Stomach (tissue), 9 donors: Measurements from ENCODE around the gene HBG2. TPM values are rescaled to one million over a fixed set of nuclear protein-coding genes. Genes with fewer than 3 reads are reported as not detected.
A peak's percentile ranks its signal among the peaks of the same experiment; 100 is the strongest.

Source experiments
- DNase-seq, 2 donors: peaks; one replicate each; pipeline versions ENCODE4 v3.0.0 to v3.0.0-alpha.2; 2013 to 2019
- H3K27ac ChIP-seq, 5 donors: fragments of 200-600 bp in 4 of 5; sonication (generic) in 4 of 5; one replicate each; pipeline ENCODE4 v1.5.1; 2013 to 2019; ENCODE audit warnings: mild to moderate bottlenecking in 1 of 5, moderate library complexity in 1 of 5
- H3K27me3 ChIP-seq, 3 donors: fragments of 200-600 bp; sonication (generic); one replicate each; pipeline ENCODE4 v1.5.1; 2017 to 2019; ENCODE audit warnings: mixed run types in 1 of 3
- H3K36me3 ChIP-seq, 4 donors: fragments of 200-600 bp; sonication (generic); 1 replicate in 3 of 4; 2 replicates in 1 of 4; pipeline ENCODE4 v1.5.1; 2016 to 2019
- H3K4me1 ChIP-seq, 4 donors: fragments of 200-600 bp; sonication (generic); one replicate each; pipeline ENCODE4 v1.5.1; 2016 to 2019
- H3K4me3 ChIP-seq, 4 donors: fragments of 200-600 bp; sonication (generic) in 3 of 4; one replicate each; pipeline ENCODE4 v1.5.1; 2016 to 2019; ENCODE audit warnings: mild to moderate bottlenecking in 1 of 4
- H3K9me3 ChIP-seq, 4 donors: fragments of 200-600 bp; sonication (generic); one replicate each; pipeline ENCODE4 v1.5.1; 2016 to 2019
- EP300 ChIP-seq: sonication (generic); formaldehyde crosslinking; IDR thresholded peaks from one replicate; pipeline ENCODE4 v1.6.1; 2017; ENCODE audit warnings: antibody characterized with exemption
- POLR2A ChIP-seq, 4 donors: fragments of 450-650 bp; IDR thresholded peaks; one replicate each; pipeline ENCODE4 v1.6.1; 2016; ENCODE audit warnings: antibody characterized with exemption in 4 of 4, control low read depth in 2 of 4, mild to moderate bottlenecking in 1 of 4, moderate library complexity in 1 of 4
- POLR2AphosphoS5 ChIP-seq, 3 donors: sonication (generic); formaldehyde crosslinking; IDR thresholded peaks; one replicate each; pipeline ENCODE4 v1.6.1; 2016; ENCODE audit warnings: antibody characterized with exemption in 3 of 3
- WGBS, 5 donors: extraction: QIAGEN DNeasy Blood & Tissue Kit in 3 of 5; methylation state at CpG; one replicate each; pipeline versions ENCODE4 v1.1.5 to v1.1.7; 2013 to 2018; 5-methylcytosine and 5-hydroxymethylcytosine counted together
- intact Hi-C: fragments of 100-400 bp; cut with DNase I; formaldehyde crosslinking; loops from one replicate; pipeline ENCODE4 v1.15.1; 2023; ENCODE audit warnings: low total_unique reads
- polyA plus RNA-seq, 3 donors: library from polyadenylated mRNA; stranded (reverse); fragments of 200-250 nt; gene quantifications; one replicate each; pipeline ENCODE4 v1.2.3, GENCODE V29; 2013
- total RNA-seq, 5 donors: library from RNA; depleted of rRNA; stranded (reverse); fragments of >200 nt; gene quantifications; one replicate each; pipeline versions ENCODE4 v1.1.0 to v1.2.3, GENCODE V29; 2014 to 2016
- TF ChIP-seq, protein P1 (sequence below), 7 experiments: fragments of 450-650 bp in 4 of 7; fragments of 200-600 bp in 3 of 7; sonication (generic) in 3 of 7; IDR thresholded peaks; one replicate each; pipeline ENCODE4 v1.5.1; 2016 to 2019; ENCODE audit warnings: antibody characterized with exemption in 7 of 7, control low read depth in 2 of 7, mild to moderate bottlenecking in 1 of 7
- donor health status: healthy with polysubstance abuse.
- donor health status: Bipolar disorder and iron deficiency.
- donor health status: healthy.

Gene HBG2
- total and polyA plus RNA-seq, 8 donors, result 0.75 to 1,854 TPM; not detected in 6

DNA sequence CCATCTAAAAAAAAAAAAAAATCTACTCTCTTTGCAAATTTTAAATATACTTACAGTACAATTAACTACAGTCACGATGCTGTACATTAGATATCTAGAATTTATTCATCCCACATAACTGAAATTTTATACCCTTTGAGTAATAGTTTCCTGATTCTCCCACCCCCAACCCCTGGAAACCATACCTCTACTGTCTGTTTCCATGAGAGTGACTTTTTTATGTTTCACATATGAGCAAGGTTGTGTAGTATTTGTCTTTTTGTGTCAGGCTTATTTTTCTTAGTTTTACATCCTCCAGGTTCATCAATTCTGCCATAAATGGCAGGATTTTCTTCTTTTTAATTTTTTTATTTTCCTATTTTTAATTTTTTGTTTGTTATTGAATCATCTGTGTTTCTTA lies 30.9 kb downstream of the HBG2 start:
- Histone ChIP-seq H3K9me3 (peaks cover 0 to 4% (median 0%) of the 10 kb centered on the region in 4 donors), H3K27me3 (no peaks in the 10 kb centered on the region), H3K4me1 (no peaks in the 10 kb centered on the region), H3K27ac (no peak overlapping the region), H3K4me3 (no peak overlapping the region), H3K36me3 (no peaks in the 10 kb centered on the region)
- WGBS, 5 donors, result 62 to 79% (median 75%) methylated on average over 1 of the region's 1 CpG
- DNase-seq, result no peak
- intact Hi-C loops, result no loop called here
- TF ChIP-seq POLR2AphosphoS5 (IDR thresholded peaks at IDR 0.05) (no peak), POLR2A (IDR thresholded peaks at IDR 0.05) (no peak), EP300 (no peak)
- TF ChIP-seq, protein P1, sequence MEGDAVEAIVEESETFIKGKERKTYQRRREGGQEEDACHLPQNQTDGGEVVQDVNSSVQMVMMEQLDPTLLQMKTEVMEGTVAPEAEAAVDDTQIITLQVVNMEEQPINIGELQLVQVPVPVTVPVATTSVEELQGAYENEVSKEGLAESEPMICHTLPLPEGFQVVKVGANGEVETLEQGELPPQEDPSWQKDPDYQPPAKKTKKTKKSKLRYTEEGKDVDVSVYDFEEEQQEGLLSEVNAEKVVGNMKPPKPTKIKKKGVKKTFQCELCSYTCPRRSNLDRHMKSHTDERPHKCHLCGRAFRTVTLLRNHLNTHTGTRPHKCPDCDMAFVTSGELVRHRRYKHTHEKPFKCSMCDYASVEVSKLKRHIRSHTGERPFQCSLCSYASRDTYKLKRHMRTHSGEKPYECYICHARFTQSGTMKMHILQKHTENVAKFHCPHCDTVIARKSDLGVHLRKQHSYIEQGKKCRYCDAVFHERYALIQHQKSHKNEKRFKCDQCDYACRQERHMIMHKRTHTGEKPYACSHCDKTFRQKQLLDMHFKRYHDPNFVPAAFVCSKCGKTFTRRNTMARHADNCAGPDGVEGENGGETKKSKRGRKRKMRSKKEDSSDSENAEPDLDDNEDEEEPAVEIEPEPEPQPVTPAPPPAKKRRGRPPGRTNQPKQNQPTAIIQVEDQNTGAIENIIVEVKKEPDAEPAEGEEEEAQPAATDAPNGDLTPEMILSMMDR (IDR thresholded peaks at IDR 0.05), result no peak

DNA sequence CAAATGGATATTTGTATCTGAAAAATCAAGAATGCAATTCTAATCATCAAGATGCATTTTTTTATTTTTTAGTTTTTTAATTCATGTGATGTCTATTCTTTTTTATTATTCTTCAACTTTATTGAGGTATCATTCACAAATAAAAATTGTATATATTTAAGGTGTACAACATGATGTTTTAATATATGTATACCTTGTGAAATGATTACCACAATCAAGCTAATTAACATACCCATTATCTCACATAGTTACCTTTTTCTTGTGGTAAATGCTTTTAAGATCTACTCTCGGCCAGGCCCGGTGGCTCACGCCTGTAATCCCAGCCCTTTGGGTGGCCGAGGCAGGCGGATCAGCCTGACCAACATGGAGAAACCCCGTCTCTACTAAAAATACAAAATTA lies 31.4 kb downstream of the HBG2 start:
- DNase-seq, result no peak
- no peaks in the 10 kb centered on the region for H3K36me3 ChIP-seq
- intact Hi-C loops, result no loop called here
- TF ChIP-seq, protein P1 (IDR thresholded peaks at IDR 0.05), result no peak
- TF ChIP-seq POLR2A (IDR thresholded peaks at IDR 0.05), result no peak
- no peak for TF ChIP-seq POLR2AphosphoS5 (IDR thresholded peaks at IDR 0.05)
- TF ChIP-seq EP300, result no peak
- no peak overlapping the region for H3K27ac ChIP-seq
- no peaks in the 10 kb centered on the region for H3K4me1 ChIP-seq
- WGBS, 5 donors, result 84 to 94% (median 91%) methylated on average over 4 to 6 of the region's 6 CpGs
- no peak overlapping the region for H3K4me3 ChIP-seq
- peaks cover 0 to 4% (median 0%) of the 10 kb centered on the region in 4 donors for H3K9me3 ChIP-seq
- no peaks in the 10 kb centered on the region for H3K27me3 ChIP-seq

DNA sequence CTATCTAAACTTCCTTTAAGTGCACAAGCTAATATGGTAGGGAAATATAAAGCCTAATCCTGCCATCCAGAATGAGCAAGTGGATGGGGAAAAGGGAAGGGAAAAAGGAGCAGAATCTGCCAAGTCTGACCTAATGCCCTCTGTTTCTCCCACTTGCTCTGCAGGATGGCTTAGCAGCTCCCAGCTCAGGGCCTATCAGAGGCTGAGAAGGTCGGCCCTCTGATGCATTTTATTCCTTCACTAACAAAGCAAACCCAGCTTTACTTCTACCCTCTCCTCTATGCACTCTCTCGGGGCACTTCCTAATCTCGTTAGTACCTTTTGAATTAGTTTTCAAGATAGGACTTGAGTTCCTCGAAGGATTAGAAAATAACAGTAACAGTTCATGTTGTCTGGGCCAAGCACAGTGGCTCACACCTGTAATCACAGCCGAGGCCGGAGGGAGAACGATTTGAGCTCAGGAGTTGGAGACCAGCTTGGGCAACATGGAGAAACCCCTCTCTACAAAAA lies 44.1 kb downstream of the HBG2 start:
- H3K4me1 ChIP-seq, result no peaks in the 10 kb centered on the region
- no peak overlapping the region for H3K27ac ChIP-seq
- H3K36me3 ChIP-seq, result no peaks in the 10 kb centered on the region
- H3K9me3 ChIP-seq, result no peaks in the 10 kb centered on the region
- intact Hi-C loops, result no loop called here
- no peak for DNase-seq
- H3K27me3 ChIP-seq, result no peaks in the 10 kb centered on the region
- no peak overlapping the region for H3K4me3 ChIP-seq
- WGBS, 5 donors, result 50 to 60% (median 54%) methylated on average over 7 of the region's 7 CpGs
- TF ChIP-seq, protein P1 (IDR thresholded peaks at IDR 0.05), result no peak
- TF ChIP-seq EP300, result no peak
- no peak for TF ChIP-seq POLR2A (IDR thresholded peaks at IDR 0.05)
- TF ChIP-seq POLR2AphosphoS5 (IDR thresholded peaks at IDR 0.05), result no peak

DNA sequence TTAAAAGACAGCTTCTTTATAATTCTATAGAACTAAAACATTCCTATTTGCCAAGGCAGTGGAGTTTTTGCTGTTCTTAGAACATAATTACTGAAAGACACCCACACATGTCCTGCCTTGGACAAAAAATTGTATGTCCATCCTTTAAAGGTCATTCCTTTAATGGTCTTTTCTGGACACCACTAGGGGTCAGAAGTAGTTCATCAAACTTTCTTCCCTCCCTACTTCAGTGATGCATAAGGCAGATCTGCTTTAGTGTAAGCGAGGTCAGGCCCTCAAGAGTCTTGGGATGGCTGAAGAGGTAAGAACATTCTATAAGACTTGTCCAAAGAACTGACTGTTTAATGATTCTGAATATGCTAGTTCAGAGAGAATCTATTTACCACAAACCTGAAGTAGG lies 49.8 kb downstream of the HBG2 start:
- no peaks in the 10 kb centered on the region for H3K27me3 ChIP-seq
- H3K4me1 ChIP-seq, result no peaks in the 10 kb centered on the region
- no peak overlapping the region for H3K27ac ChIP-seq
- H3K36me3 ChIP-seq, result no peaks in the 10 kb centered on the region
- peak in 1 of 2 donors; percentile 54 for DNase-seq
- H3K4me3 ChIP-seq, result no peak overlapping the region
- TF ChIP-seq EP300, result no peak
- TF ChIP-seq, protein P1 (IDR thresholded peaks at IDR 0.05), result peak in 3 of 7 experiments; percentile 11 to 35 (median 20)
- H3K9me3 ChIP-seq, result no peaks in the 10 kb centered on the region
- WGBS, 5 donors, result 10 to 46% (median 17%) methylated on average over 1 of the region's 1 CpG
- intact Hi-C loops, result no loop called here
